Measurements from ENCODE around the gene CCDC69.
"Not testable (repeated sequence)": the region's sequence is repeated elsewhere in the genome, so short reads cannot be mapped to it uniquely, and the experiment has no call there.

The CCDC69 gene

GRCh38 chr5:151219789-151220188 is 4.1 kb downstream of the CCDC69 start:
- DNase-seq, result no peak

GRCh38 chr5:151219138-151219537 is 4.8 kb downstream of the CCDC69 start:
- no peak for DNase-seq

- no peak for DNase-seq
Measured at GRCh38 chr5:151218177-151218576, 5.7 kb downstream of the CCDC69 start.

- no peak for DNase-seq
Measured at GRCh38 chr5:151216781-151217180, 7.1 kb downstream of the CCDC69 start.

GRCh38 chr5:151215546-151215880 is 8.4 kb downstream of the CCDC69 start:
- DNase-seq, result no peak

GRCh38 chr5:151214614-151215545 is 9.0 kb downstream of the CCDC69 start:
- DNase-seq, result no peak

GRCh38 chr5:151213803-151214613 is 9.9 kb downstream of the CCDC69 start:
- no peak for DNase-seq

- DNase-seq, result no peak
Measured at GRCh38 chr5:151212406-151212798, 11.5 kb downstream of the CCDC69 start.

- no peak for DNase-seq
Measured at GRCh38 chr5:151208481-151208914, 15.4 kb downstream of the CCDC69 start.

- DNase-seq, result no peak
Measured at GRCh38 chr5:151205411-151205810, 18.5 kb downstream of the CCDC69 start.

- DNase-seq, result no peak
Measured at GRCh38 chr5:151204051-151204450, 19.8 kb downstream of the CCDC69 start.

GRCh38 chr5:151202381-151203139 is 21.3 kb downstream of the CCDC69 start:
- no peak for DNase-seq

GRCh38 chr5:151200913-151201595 is 22.8 kb downstream of the CCDC69 start:
- DNase-seq, result no peak

GRCh38 chr5:151199581-151200185 is 24.2 kb downstream of the CCDC69 start:
- DNase-seq, result no peak

GRCh38 chr5:151198861-151199260 is 25.0 kb downstream of the CCDC69 start:
- no peak for DNase-seq

- not testable (repeated sequence) for DNase-seq
Measured at GRCh38 chr5:151197291-151197600, 26.6 kb downstream of the CCDC69 start.

GRCh38 chr5:151196556-151197290 is 27.2 kb downstream of the CCDC69 start:
- DNase-seq, result no peak

- no peak for DNase-seq
Measured at GRCh38 chr5:151195622-151196021, 28.3 kb downstream of the CCDC69 start.

- DNase-seq, result no peak
Measured at GRCh38 chr5:151192626-151193025, 31.3 kb downstream of the CCDC69 start.

GRCh38 chr5:151191661-151192060 is 32.2 kb downstream of the CCDC69 start:
- DNase-seq, result no peak

GRCh38 chr5:151189151-151189550 is 34.7 kb downstream of the CCDC69 start:
- no peak for DNase-seq

- no peak for DNase-seq
Measured at GRCh38 chr5:151186538-151186937, 37.4 kb downstream of the CCDC69 start.

Data from SHP77 (cell line).